Left colon (tissue), 2 donors: ENCODE results near the gene FCGR2B. TPM values are rescaled to one million over a fixed set of nuclear protein-coding genes. Genes with fewer than 3 reads are reported as not detected.
"Not testable (repeated sequence)": the region's sequence is repeated elsewhere in the genome, so short reads cannot be mapped to it uniquely, and the experiment has no call there.

Experiments
- ATAC-seq: fragments of 200-7000 bp; cut with Tn5 transposase; one replicate; pipeline ENCODE4 v1.9.1; 2020; ENCODE audit warnings: mild to moderate bottlenecking, moderate library complexity
- DNase-seq, 2 donors: peaks; one replicate each; pipeline ENCODE4 v3.0.0-alpha.2; 2020
- intact Hi-C, 2 donors: fragments of 100-400 bp; cut with DNase I in 1 of 2; cut with micrococcal nuclease in 1 of 2; formaldehyde crosslinking; loops; one replicate each; pipeline versions ENCODE4 v1.11.2 to v1.14.0; 2022; cut with DNase I, micrococcal nuclease
- long read RNA-seq: library from polyadenylated mRNA; unstranded; transcript quantifications from one replicate; pipeline ENCODE4 v2.0.0, GENCODE V29; 2021
- total RNA-seq, 2 donors: library from RNA; stranded (reverse); fragmentation: NEBNext Ultra II Directional; extraction: Animal tissue kit (Norgen Biotek cat#: 25700); gene quantifications; one replicate each; pipeline ENCODE4 v1.2.1, GENCODE V29; 2021
- donor health status: DM: no; HTN: no; CAD: no.
- donor health status: DM: yes; HTN: yes; CAD: no.

Gene FCGR2B
- 10 to 100 TPM in 1 of 2 donors, 1 to 10 TPM in 1; 5.1 to 10.0 TPM for total RNA-seq
- long read RNA-seq, result 0 reads

DNA sequence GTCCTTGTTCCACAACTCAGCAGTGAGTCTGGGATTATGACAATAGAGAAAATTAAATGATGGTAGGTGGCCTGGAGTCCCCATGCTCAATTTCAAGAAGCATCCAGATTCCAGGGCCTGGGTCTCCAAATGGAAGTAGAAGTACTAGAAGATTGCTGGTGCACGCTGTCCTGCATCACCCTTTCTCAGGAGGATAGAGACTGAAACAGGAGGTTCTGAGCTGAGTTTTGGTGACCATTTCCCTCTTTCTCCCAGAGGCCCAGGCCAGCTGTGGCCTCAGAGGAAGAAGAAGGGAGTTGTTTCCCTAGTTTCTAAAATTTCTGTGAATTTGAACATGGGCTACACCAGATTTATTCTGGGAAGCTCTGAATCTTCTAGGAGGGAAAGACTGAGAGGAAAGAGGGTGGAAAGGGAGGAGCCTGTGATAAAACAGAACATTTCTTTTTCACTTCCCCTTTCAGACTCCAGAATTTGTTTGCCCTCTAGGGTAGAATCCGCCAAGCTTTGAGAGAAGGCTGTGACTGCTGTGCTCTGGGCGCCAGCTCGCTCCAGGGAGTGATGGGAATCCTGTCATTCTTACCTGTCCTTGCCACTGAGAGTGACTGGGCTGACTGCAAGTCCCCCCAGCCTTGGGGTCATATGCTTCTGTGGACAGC, at the start of gene FCGR2B:
FCGR2B (plus strand) TSS at position 460 of the 656 bp plus-strand sequence; CDS start at position 559, 99 bp downstream.
- DNase-seq, result not testable (repeated sequence)

GRCh38 chr1:161616417-161616816, 46.5 kb upstream of the FCGR2B start:
- intact Hi-C loops, ATAC-seq, DNase-seq: not testable (repeated sequence)

More for the DNA sequence above, at the start of gene FCGR2B:
- ATAC-seq, intact Hi-C loops: not testable (repeated sequence)

GRCh38 chr1:161618517-161618916, 44.4 kb upstream of the FCGR2B start:
- DNase-seq, intact Hi-C loops, ATAC-seq: not testable (repeated sequence)

- intact Hi-C loops, ATAC-seq, DNase-seq: not testable (repeated sequence)
These were observed 42.5 kb upstream of the FCGR2B start for GRCh38 chr1:161620399-161620798.

GRCh38 chr1:161621181-161622000, 41.6 kb upstream of the FCGR2B start:
- peak; percentile 30 to 40 for DNase-seq
- ATAC-seq, result not testable (repeated sequence)

DNA sequence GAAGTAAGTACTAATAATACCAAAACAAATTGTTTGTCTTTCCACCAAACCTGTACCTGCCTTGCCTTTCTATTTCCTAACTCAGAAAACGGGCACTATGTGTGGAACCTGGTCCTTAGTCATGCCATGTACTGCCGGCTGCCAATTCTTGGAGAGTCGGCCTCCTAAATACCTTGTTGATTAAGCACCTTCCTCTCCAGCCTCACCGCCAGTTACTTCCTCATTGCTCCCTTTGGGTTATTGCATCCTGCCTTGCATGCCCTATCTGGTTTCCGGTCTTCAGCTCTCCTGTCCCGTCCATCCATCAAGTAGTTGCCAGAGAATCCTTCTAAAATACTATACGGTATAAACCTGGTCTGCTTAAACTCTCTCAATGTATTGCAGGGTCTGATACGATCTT, 40.9 kb upstream of the FCGR2B start:
- intact Hi-C loops, DNase-seq: not testable (repeated sequence)
- peak; percentile 52 for ATAC-seq

More at GRCh38 chr1:161621181-161622000, 41.6 kb upstream of the FCGR2B start:
- intact Hi-C loops, result not testable (repeated sequence)

DNA sequence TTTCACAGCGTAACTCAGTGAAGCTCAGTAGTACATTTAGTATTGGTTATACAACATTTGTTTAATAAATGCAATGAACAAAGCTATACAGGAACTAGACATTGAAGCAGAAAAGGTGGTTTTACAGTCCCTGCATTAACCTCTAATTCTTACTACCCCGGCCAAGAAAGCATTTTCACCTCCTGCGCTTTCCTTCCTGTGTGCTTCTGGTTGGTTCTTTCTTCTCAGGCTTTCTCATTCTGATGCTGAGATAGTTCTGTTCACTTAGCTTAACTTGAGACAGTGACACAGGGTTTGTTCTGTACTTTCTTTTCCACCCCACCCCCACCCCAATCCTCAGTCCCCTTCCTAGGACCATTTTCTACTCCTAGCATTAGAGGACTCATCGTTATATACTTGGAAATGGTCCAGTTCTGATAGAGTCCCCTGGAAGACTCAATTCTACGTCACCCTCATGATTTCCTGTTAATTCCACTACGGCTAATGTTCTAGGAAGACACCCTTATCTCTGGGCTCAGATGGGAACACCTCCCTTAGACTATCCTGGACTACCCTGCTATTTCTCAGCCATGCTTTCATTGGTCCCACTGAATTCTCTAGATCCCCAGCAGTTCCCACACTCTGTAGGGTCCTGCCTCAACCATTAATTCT, 39.4 kb upstream of the FCGR2B start:
- DNase-seq, intact Hi-C loops: not testable (repeated sequence)

GRCh38 chr1:161624605-161625004, 38.3 kb upstream of the FCGR2B start:
- intact Hi-C loops, DNase-seq, ATAC-seq: not testable (repeated sequence)

More for the DNA sequence above, 39.4 kb upstream of the FCGR2B start:
- ATAC-seq, result not testable (repeated sequence)

DNA sequence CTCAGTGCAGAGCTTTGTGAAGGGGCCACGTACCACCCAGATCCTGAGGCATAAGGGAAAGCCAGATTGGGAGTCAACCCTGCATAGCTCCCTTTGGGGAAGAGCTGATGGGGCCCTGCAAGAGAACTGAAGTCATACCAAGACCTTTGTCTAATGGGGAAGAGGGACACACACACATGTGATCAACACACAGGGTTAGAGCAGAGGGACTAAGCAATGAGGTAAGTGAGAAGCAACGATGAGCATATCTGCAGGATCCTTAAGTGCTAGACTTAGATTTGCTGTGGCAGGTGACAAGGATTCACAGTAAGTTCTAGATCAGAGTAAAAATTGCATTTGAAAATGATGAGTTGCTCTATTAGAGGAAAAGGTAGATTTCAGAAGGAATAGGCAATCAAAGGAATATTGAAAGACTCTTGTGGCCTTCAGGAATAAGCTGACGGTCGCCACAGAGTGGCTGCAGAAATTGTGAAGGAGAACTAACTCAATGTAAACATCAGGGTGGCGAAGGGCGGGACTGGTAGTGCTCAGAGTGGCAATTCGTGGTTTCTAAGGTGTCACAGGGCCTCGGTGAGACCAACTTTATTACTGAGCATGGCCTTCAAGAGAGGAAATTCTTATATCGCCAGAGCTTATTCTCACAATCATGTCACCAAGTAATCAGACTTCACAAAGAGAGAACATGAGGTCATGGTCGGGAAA, 36.3 kb upstream of the FCGR2B start:
- ATAC-seq, result not testable (repeated sequence)

GRCh38 chr1:161630128-161630742, 32.7 kb upstream of the FCGR2B start:
- ATAC-seq, intact Hi-C loops: not testable (repeated sequence)

More for the DNA sequence above, 36.3 kb upstream of the FCGR2B start:
- DNase-seq, intact Hi-C loops: not testable (repeated sequence)

GRCh38 chr1:161631076-161631475, 31.9 kb upstream of the FCGR2B start, which contains the start of gene FCGR3B:
Gene FCGR3B (minus strand): TSS chr1:161631176. CDS start chr1:161631094, 82 bp downstream.
- intact Hi-C loops, result no loop called here
- ATAC-seq, result no peak
- no peak for DNase-seq

More at GRCh38 chr1:161630128-161630742, 32.7 kb upstream of the FCGR2B start:
- DNase-seq, result not testable (repeated sequence)

DNA sequence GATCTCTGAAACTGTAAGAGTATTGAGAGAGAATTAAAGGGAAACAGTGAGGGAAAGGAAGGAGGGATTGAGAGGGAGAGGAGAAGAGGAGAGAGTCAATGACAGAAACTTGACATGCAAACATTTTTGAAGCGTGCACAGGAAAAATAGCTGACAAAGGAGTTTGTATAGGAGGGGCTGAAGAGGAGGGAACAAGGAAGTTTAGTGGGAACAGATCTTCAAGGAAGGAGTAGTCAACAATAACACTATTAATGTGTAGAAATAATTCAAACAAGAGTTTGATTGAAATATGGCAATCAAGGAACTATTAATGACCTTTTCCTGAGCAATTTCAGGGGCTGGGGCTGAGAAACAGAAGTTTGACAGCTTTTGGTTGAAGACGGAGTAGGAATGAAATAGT, 27.9 kb upstream of the FCGR2B start:
- intact Hi-C loops, DNase-seq, ATAC-seq: not testable (repeated sequence)

DNA sequence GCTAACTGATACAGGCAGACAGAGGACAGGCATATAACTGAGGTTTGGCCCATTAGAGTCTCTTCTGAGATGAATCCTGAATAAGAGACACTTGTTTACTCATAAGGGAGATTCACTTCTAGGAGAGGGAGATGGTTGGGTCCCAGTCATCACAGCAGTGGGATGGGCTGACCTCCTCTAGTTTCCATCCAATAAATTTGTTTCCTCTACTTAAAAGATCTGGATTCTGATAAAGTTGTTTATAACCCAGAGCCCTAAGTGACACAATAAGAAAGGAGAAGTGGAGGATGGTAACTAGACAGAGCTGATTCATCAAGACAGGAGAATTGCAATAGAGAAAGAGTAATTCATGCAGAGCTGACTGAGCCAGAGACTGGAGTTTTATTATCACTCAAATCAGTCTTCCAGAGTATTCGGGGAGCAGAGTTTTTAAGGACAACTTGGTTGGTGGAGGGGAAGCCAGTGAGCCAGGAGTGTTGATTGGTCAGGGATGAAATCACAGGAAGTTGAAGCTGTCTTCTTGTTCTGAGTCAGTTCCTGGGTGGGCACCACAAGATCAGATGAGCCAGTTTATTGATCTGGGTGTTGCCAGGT, 26.7 kb upstream of the FCGR2B start:
- ATAC-seq, DNase-seq, intact Hi-C loops: not testable (repeated sequence)

GRCh38 chr1:161636976-161637375, 26.0 kb upstream of the FCGR2B start:
- intact Hi-C loops, ATAC-seq, DNase-seq: not testable (repeated sequence)

- ATAC-seq, intact Hi-C loops, DNase-seq: not testable (repeated sequence)
These were observed 24.5 kb upstream of the FCGR2B start for GRCh38 chr1:161638251-161638993.

GRCh38 chr1:161639203-161639602, 23.7 kb upstream of the FCGR2B start:
- ATAC-seq, intact Hi-C loops, DNase-seq: not testable (repeated sequence)
